Colonic mucosa (tissue), 4 donors: ENCODE data around the gene EFCAB14. TPM values are rescaled to one million over a fixed set of nuclear protein-coding genes. Genes with fewer than 3 reads are reported as not detected.
"Not testable (repeated sequence)": the region's sequence is repeated elsewhere in the genome, so short reads cannot be mapped to it uniquely, and the experiment has no call there.

Source experiments
- DNase-seq: peaks from one replicate; pipeline ENCODE4 v3.0.0-alpha.2; 2020
- H3K27ac ChIP-seq: fragments of 200-600 bp; one replicate; pipeline ENCODE4 v1.8.0; 2021
- H3K27me3 ChIP-seq: fragments of 200-600 bp; one replicate; pipeline ENCODE4 v1.8.0; 2021
- H3K36me3 ChIP-seq: fragments of 200-600 bp; one replicate; pipeline ENCODE4 v1.8.0; 2021
- H3K4me1 ChIP-seq: fragments of 200-600 bp; one replicate; pipeline ENCODE4 v1.8.0; 2021; ENCODE audit warnings: mild to moderate bottlenecking
- H3K4me3 ChIP-seq: fragments of 200-600 bp; one replicate; pipeline ENCODE4 v1.8.0; 2021
- H3K9ac ChIP-seq, 2 donors: one replicate each; pipeline ENCODE4 v1.7.0; 2013; ENCODE audit warnings: control low read depth in 2 of 2, low read depth in 2 of 2, low read length in 2 of 2
- H3K9me3 ChIP-seq: fragments of 200-600 bp; one replicate; pipeline ENCODE4 v1.8.0; 2021
- CTCF ChIP-seq: fragments of 200-600 bp; IDR thresholded peaks from one replicate; pipeline ENCODE4 v1.8.0; 2022; ENCODE audit warnings: antibody characterized with exemption, mild to moderate bottlenecking
- intact Hi-C: fragments of 100-400 bp; cut with DNase I; formaldehyde crosslinking; loops from one replicate; pipeline ENCODE4 v1.14.1; 2022
- total RNA-seq, 2 donors: library from RNA; stranded (reverse); fragmentation: NEBNext Ultra II Directional in 1 of 2; extraction: Animal tissue kit (Norgen Biotek cat#: 25700) in 1 of 2; gene quantifications; one replicate each; pipeline ENCODE4 v1.2.1, GENCODE V29; 2021
- donor health status: healthy.
- donor health status: DM: no; HTN: no; CAD: no.
- donor health status: DM: no; HTN: no; CAD: no.

The EFCAB14 gene
- total RNA-seq, 2 donors from 2014 or later: 87.4 to 114 TPM

DNA sequence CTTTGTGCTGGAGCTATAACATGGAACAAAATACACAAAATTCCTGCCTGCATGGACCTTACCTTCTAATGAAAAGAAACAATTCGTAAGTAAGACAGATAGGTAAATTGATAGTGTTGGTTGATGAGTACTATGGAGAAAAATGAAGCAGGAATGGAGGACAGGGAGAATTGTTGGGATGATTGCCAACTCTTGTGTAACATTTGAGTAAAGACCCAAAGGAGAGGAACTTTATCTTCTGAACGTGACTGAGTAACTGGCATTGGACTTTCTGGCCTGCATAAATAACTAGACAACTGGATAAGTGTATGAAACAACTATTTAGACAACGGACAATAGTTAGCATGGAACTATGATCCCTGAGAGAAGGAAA, 6.8 kb upstream of the EFCAB14 start:
- Histone ChIP-seq H3K27me3 (peaks cover 3% of the 10 kb centered on the region), H3K9me3 (no peaks in the 10 kb centered on the region)
- no peak for DNase-seq

GRCh38 chr1:46724991-46725735, 6.2 kb upstream of the EFCAB14 start:
- H3K9ac ChIP-seq: no peak overlapping the region
- peaks cover 3% of the 10 kb centered on the region for H3K27me3 ChIP-seq
- no peaks in the 10 kb centered on the region for H3K4me1 ChIP-seq
- peak; percentile 75 for DNase-seq
- H3K9me3 ChIP-seq: no peaks in the 10 kb centered on the region
- H3K36me3 ChIP-seq: no peaks in the 10 kb centered on the region
- intact Hi-C loops: loop anchor here (1.0 to 10.0 kb wide), 3 partner anchors 103 to 280 kb away; no protein-coding TSS in a partner anchor
- H3K4me3 ChIP-seq: no peak overlapping the region
- peak; percentile 71 for TF ChIP-seq CTCF
- no peak overlapping the region for H3K27ac ChIP-seq

More for the DNA sequence above, 6.8 kb upstream of the EFCAB14 start:
- H3K27ac ChIP-seq: no peak overlapping the region
- no peak overlapping the region for H3K9ac ChIP-seq
- TF ChIP-seq CTCF: no peak
- intact Hi-C loops: loop anchor here (1.0 to 10.0 kb wide), 2 partner anchors 103 to 281 kb away; no protein-coding TSS in a partner anchor
- no peaks in the 10 kb centered on the region for H3K36me3 ChIP-seq
- no peak overlapping the region for H3K4me3 ChIP-seq
- no peaks in the 10 kb centered on the region for H3K4me1 ChIP-seq

- H3K9ac ChIP-seq: no peak overlapping the region
- DNase-seq: no peak
- H3K4me3 ChIP-seq: no peak overlapping the region
- H3K36me3 ChIP-seq: no peaks in the 10 kb centered on the region
- H3K9me3 ChIP-seq: no peaks in the 10 kb centered on the region
- no peak for TF ChIP-seq CTCF
- intact Hi-C loops: loop anchor here (5.0 to 10.0 kb wide), 2 partner anchors 192 to 279 kb away; no protein-coding TSS in a partner anchor
- H3K4me1 ChIP-seq: no peaks in the 10 kb centered on the region
- peaks cover 3% of the 10 kb centered on the region for H3K27me3 ChIP-seq
- no peak overlapping the region for H3K27ac ChIP-seq
Measured at GRCh38 chr1:46723901-46724300, 5.0 kb upstream of the EFCAB14 start.

- no peaks in the 10 kb centered on the region for H3K36me3 ChIP-seq
- no peaks in the 10 kb centered on the region for H3K27me3 ChIP-seq
- H3K27ac ChIP-seq: no peak overlapping the region
- no peak overlapping the region for H3K9ac ChIP-seq
- H3K4me1 ChIP-seq: peaks cover 13% of the 10 kb centered on the region
- no peak overlapping the region for H3K4me3 ChIP-seq
- intact Hi-C loops: loop anchor here (5.0 to 10.0 kb wide), 2 partner anchors 189 to 277 kb away; no protein-coding TSS in a partner anchor
- H3K9me3 ChIP-seq: no peaks in the 10 kb centered on the region
- no peak for TF ChIP-seq CTCF
- no peak for DNase-seq
Measured at GRCh38 chr1:46721686-46722205, 2.8 kb upstream of the EFCAB14 start.

DNA sequence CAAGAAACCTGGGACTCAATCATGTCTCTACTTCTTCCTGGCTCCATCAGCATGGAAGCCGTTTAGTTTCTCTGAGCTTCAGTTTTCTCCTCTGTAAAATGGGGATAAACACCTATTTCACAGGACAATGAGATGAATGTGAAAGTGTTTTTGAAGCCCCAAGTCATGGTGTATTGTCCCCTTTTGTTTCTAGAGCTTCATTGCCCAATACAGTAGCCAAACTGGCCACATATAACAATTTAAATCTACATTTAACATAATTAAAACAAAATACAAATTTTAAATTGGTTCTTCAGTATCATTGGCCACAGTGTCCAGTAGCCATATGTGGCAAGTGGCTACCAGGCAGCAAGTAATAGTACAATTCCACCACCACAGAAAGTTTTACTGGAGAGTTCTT, 2.3 kb upstream of the EFCAB14 start:
- intact Hi-C loops: loop anchor here (5.0 to 10.0 kb wide), 2 partner anchors 189 to 276 kb away; no protein-coding TSS in a partner anchor

DNA sequence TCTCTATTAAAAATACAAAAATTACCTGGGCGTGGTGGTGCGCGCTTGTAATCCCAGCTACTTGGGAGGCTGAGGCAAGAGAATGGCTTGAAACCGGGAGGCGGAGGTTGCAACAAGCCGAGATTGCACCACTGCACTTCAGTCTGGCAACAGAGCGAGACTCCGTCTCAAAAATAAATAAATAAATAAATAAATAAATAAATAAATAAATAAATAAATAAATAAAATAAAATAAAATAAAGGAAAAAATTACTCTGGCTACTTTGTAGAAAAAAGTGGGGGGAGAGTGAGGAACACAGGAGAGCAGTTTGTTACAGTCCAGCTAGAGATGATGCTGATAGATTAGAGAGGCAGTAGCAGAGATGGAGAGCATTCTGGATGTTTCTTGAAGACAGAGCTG, 1.4 kb upstream of the EFCAB14 start:
- H3K4me3 ChIP-seq, DNase-seq, H3K9me3 ChIP-seq, H3K9ac ChIP-seq, H3K36me3 ChIP-seq, H3K27me3 ChIP-seq: not testable (repeated sequence)
- peak overlapping the region; percentile 56 for H3K27ac ChIP-seq
- peaks cover 13% of the 10 kb centered on the region for H3K4me1 ChIP-seq
- intact Hi-C loops: loop anchor here (5.0 to 10.0 kb wide), 2 partner anchors 188 to 276 kb away; no protein-coding TSS in a partner anchor

More for the DNA sequence above, 2.3 kb upstream of the EFCAB14 start:
- no peaks in the 10 kb centered on the region for H3K36me3 ChIP-seq
- no peak overlapping the region for H3K27ac ChIP-seq
- no peaks in the 10 kb centered on the region for H3K27me3 ChIP-seq
- H3K4me1 ChIP-seq: peaks cover 13% of the 10 kb centered on the region
- H3K9me3 ChIP-seq: no peaks in the 10 kb centered on the region
- no peak overlapping the region for H3K4me3 ChIP-seq
- H3K9ac ChIP-seq: no peak overlapping the region
- DNase-seq: no peak
- TF ChIP-seq CTCF: no peak
